Stimulated activated CD4-positive, alpha-beta T cell treated with anti-CD3 and anti-CD28 coated beads, Interleukin-12 subunit alpha, Interleukin-12 subunit beta, amount 100 ng/mL, for 4 hours (primary cell): ENCODE results near the gene CYP2W1.

Experiments
- DNase-seq: peaks from one replicate; pipeline ENCODE4 v3.0.0-alpha.2; 2020

Gene CYP2W1

DNA sequence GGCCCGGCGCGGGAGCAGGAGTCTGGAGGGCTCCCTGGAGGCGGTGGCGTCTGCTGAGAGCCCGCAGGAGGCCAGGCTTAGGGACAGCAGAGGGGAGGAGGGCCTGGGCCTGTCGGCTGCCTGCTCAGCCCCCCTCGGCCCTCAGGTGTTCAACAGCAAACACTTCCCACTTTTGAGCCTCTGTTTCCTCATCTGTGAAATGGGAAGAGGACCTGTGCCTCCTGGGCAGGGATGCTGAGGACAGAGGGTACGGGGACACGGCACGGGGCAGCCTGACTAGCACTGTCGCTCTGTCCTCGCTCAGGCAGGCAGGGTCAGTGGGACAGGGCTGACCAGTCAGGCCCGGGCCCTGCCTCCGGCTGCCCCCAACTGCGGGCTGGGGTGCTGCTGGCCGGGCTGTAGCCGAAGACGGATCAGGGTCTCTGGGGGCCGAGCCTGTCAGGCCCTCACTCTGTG lies 663 bp downstream of the CYP2W1 start:
- no peak for DNase-seq

GRCh38 chr7:984361-985126 lies 1.6 kb downstream of the CYP2W1 start:
- DNase-seq: no peak

DNA sequence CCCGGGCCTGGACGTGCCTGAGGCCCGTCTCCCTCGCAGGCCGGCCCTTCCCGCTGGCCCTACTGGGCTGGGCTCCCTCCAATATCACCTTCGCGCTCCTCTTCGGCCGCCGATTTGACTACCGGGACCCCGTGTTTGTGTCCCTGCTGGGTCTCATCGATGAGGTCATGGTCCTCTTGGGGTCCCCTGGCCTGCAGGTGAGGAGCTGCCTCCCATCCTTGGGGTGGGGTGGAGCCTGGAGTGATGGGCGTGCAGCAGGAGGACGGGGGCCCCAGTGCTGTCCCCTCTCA lies 2.1 kb downstream of the CYP2W1 start:
- no peak for DNase-seq

DNA sequence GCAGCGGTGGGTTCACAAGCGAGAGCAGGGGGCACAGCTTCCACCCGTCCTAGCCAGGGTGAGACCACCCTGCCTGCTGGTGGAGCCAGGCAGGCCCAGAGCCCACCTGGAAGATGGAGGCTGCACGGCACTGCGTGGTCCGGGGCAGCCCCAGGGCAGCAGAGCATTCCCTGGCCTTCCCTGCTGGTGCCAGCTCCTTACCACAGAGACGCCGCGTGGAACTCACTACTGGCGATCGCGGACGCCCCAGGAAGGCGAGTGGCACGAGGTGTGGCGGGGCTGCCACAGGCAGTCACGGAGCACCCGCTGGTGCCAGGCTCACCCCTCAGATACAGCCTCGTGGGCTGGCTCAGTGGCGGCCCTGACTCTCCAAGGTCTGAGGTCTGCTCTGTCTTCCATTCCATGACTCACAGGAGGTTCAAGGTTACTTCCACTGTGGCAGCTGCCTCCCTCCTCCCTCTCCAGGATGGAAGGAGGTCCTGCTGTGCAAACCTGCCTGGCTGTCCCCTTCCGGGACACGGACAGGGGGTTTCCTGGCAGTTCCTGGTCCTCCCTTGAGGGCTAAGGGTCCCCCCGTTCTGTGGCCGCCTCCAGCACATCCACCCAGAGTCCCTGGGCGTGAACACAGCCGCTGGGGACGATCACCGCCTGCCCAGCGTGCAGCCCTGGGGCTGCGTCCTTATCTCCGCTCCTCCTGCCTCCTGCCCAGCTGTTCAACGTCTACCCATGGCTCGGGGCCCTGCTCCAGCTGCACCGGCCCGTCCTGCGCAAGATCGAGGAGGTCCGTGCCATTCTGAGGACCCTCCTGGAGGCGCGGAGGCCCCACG lies 3.1 kb downstream of the CYP2W1 start:
- no peak for DNase-seq

- no peak for DNase-seq
Measured at GRCh38 chr7:986766-987751, 4.1 kb downstream of the CYP2W1 start.

DNA sequence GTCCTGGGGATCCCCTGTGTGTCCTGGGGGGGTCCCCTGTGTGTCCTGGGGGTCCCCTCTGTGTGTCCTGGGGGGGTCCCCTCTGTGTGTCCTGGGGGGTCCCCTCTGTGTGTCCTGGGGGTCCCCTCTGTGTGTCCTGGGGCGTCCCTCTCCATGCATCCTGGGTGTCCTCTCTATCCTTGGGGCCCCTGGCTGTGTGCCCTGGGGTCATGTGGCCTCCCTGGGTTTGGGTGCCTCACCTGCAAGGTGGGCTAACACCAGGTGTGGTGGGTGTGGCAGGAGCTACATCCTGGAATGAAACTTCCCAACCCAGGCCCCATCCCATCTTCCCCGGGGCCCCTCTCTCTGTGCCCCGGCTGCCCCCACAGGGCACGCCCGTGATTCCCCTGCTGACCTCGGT lies 4.9 kb downstream of the CYP2W1 start:
- no peak for DNase-seq

DNA sequence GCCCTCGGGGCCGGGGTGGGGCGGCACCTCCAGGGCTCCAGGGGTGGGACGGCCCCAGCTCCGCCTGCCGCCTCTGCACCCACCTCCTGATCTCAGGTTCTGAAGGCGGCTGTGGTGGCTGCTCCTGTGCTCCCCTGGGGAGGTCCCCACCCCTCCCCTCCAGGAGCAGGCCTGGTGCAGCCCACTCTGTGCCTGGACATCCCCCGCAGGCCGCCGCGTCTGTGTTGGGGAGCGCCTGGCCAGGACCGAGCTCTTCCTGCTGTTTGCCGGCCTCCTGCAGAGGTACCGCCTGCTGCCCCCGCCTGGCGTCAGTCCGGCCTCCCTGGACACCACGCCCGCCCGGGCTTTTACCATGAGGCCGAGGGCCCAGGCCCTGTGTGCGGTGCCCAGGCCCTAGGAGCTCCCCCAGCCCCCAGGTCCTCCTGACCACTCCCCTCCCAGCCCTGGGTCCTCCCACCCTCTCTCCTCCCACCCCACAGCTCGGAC lies 5.5 kb downstream of the CYP2W1 start:
- DNase-seq: no peak

GRCh38 chr7:988963-989529 lies 6.1 kb downstream of the CYP2W1 start:
- no peak for DNase-seq

- DNase-seq: no peak
Measured at GRCh38 chr7:990352-990932, 7.5 kb downstream of the CYP2W1 start.

DNA sequence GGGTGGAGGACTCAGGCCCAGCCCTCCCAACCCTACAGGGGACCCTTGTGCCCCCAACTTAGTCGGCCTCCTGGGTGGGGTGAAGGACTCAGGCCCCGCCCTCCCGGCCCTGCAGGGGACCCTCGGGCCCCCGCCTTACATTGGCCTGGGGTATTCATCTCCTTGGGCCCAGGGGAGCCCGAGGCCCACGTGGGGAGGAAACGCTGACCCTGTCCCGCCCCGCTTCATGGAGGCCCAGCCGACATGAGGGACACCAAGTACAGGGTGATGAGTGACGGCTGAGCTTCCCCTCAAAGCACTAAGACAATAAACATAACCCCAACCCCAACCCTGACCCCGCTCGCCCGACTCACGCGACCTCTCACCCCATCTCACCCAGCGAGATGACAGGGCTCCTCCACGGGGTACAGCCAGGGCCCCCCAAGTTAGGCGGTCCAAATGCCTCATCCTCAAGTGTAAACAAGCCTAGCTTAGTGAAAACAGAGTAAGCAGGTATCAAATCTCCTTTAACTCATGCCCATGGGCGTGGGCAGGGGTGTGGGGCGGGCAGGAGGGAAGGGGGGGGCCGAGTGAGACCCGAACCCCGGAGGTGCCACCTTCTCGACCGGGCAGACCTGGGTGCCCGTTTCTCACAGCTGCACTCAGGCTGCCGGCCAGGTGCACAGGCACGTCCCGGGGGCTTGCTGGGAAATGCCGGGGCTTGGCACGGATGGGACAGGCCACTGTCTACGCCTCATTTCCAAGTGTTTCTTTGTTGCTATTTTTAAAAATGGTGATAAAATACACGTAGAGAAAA lies 8.2 kb downstream of the CYP2W1 start:
- no peak for DNase-seq

DNA sequence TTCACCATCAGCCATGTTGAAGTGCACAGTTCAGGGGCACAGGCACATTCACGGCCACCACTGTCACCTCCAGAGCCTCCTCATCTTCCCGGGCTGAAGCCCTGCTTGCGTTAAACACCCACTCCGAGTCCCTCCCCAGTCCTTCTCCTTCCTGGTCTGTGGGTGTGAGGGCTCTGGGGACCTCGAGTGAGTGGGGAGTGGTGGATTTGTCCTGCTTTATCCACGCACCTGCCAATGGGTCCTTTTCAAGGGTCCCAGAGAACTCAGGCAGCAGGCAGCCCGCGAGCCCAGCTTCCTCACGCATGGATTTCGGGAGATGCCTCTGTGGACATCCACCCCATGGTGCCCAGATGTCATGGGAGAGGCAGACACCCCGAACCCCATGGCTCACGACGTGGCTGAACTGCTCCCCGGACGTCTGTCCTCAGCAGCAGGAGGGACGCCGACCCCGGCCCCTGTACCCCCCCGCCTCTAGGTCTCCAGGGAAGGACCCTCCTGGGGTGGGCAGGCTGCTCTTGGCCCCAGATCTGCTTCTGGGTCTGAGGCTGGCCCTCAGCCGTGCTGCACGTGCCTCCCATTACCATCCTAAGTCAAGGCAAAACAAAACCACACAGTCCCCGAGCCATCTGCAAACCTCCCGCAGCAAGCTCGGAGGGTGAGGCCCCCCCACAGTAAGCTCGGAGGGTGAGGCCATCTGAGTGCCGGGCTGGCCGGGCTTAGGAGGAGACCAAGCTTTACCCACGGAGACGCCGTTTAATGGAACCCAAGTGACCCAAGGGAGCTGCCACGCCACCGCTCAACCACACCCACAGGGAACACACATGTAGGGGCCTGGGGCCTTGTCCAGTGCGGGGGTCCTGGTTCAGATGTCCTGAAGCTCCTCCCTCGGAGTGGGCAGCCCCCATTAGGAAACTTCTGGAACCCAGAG lies 9.0 kb downstream of the CYP2W1 start:
- no peak for DNase-seq

DNA sequence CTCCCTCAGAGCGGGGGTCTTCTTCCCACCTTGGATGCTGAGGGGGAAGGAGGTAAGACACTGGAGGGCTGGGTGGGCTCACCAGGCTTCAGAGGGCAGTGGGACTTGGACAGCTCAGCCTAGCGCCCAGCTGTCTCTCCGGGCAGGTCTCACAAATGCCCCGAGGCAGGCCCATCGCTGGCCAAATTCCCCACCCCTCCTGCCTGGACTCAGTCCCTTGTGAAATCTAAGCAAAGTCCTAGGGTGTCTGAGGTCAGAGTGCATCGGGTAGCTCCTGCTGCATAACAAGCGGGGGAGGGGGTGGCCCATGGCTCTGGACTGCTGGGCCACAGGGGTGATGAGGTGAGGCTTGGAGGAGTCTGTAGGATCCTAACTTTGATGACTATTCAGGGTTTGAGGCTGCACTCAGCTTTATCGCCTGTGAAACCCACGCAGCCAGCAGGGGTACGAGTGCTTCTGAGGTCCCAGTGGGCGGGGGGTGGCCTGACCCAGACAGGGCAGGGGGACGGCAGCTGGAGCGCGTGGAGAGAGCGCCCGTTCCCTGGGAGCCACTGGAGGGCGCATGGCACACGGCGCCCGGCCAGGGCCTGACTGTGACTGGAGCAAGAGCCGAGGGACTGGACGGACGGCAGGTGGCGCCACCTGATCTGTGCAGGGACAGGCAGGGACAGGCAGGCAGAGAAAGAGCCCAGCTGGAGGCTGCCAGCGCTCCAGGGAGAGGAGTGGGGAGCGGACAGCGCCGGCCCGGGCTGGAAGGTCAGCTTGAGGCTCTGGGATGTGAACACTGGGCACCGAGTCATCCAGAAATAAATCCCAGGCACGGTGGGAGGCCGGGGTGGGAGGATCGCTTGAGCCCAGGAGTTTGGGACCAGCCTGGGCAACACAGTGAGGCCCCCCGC lies 10.0 kb downstream of the CYP2W1 start:
- peak; percentile 97 for DNase-seq

DNA sequence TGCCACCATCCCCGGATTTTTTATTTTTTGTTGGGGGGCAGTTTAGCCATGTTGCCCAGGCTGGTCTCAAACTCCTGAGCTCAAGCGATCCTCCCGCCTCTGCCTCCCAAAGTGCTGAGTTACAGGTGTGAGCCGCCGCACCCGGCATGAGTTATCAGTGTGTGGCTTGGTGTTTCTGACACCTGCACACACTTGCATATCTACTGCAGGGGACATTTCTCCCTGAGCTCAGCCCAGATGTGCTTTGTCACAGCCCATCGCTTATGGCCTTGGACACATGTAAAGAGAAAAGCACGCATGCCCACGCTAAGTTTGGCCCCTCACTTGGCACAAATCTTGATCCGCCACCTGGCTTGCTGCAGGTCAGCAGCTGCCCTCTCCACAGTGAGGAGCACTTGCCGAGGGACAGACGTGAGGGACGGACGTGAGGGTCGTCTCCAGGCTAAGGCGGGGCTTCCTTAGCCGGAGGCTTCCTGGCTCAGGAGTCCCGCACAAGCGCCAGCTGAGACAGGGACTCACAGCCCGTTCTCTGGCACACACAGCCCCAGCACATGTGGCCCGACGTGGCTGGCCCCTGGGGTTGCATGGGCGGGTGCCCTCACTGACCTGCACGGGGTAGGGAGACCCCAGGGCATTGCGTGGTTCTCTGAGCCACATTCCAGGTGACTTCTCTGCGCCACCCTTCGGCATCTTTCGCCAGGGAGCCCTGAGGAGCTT lies 11.8 kb downstream of the CYP2W1 start:
- no peak for DNase-seq

- no peak for DNase-seq
Measured at GRCh38 chr7:995571-995970, 12.6 kb downstream of the CYP2W1 start.

DNA sequence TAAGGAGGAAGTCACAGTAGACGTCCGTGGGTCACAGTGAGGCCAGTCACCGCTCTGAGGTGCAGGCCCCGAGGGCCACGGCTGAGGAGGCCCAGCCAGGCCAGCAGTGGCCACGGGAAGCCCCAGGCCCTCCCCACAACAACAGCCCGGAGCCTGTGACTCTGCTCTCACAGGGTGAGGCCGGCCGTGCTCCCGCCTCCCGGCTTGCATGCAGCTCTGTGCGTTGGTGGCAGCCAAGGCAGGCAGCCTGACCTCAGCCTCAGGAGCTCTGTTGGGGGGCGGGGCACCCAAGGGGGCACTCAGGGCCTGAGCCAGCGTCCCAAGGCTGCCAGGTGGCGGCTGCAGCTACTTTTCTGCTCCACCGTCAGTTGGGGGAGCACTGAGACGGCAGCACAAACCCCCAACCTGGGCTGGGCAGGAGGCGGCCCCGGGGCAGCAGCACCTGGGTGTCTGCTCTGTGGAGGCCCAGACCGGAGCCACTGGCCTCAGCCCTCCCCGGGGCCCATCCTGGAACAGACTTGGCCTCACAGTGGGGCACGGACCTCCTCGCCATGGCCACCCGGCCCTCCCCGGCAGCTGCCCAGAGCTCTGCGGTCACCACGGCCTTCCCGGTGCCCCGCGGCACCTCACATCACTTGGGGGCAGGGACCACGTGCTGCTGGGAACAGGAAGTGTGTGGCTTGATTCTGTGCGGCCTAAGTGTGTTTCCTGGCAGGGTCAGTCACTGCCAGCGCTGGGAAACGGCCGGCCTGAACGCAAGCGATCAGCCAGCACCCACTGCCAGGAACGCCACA lies 13.3 kb downstream of the CYP2W1 start:
- DNase-seq: no peak

DNA sequence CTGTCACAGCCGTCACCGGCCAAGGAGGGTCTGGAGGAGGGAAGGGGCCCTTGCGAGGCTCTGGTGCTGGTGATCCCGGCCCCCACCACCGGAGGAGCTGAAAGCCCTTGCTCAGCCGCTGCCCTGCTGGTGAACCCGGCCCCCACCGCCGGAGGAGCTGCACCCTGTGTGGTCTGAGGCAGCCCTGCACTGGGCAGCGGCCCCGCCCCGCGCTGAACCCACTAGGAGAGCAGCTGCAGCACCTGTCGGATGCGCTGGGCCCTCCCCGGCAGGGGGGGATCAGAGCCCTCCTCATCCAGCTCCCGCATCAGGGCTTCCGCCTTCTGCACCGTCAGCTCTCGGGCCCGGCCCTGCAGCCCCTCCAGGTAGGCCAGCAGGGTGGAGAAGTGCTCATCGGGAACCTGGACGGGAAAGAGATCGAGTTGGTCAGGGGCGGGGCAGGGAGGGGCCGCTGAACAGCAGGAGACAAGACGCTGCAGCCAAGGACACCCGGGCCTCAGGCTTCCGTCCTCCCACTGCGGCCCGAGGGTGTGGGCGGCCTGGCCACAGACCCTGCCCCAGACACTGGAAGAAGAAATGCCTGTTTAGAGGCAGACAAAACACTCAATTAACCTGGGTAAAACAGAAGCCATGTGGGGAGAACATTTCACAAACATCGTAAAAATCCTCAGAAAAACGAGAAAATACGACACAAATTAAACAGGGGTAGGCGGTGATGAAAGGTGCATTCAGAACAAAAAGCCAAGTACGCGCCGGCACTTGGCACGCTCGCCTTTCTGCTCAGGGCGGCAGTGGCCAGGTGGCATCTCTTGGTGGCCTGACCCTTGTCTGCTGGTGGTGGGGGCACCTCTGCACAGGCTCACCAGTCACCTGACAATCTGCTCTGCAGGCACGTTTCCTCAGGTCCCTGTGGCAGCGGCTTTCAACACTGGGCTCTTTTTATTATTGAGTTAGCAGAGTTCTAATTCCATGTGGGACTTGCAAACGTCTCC lies 14.7 kb downstream of the CYP2W1 start:
- no peak for DNase-seq
